ENCODE measurements around the gene RCN1. TPM values are rescaled to one million over a fixed set of nuclear protein-coding genes. Genes with fewer than 3 reads are reported as not detected.
"Not testable (repeated sequence)": the region's sequence is repeated elsewhere in the genome, so short reads cannot be mapped to it uniquely, and the experiment has no call there.

RCN1 gene
- total RNA-seq, 2 experiments from 2014 or later: 26.2 to 27.7 TPM

DNA sequence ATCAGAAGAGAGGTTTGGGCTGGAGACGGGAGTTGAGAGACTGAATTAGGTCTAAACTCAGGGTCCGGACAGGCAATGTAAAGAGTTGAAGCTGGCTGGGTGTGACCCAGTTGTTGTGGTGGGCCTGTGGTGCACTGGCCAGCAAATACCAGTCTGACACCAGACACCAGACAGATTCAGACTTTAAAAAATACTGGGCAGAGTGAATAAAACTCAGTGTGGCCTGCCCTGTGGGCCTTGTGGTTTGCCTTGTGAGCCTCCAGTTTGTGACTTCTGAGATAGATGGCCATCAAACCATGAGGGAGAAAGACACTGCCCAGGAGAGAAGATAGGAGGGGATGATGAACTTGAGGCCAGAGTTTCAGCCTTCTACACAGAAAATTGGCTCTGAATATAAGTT lies 25.8 kb downstream of the RCN1 start:
- DNase-seq: no peak

GRCh38 chr11:32118025-32118974 lies 27.4 kb downstream of the RCN1 start:
- H3K9me3 Mint-ChIP-seq: peaks cover 3% of the 10 kb centered on the region
- H3K4me3 Mint-ChIP-seq: no peak overlapping the region
- no peak for ATAC-seq

More for the DNA sequence above, 25.8 kb downstream of the RCN1 start:
- ChIA-PET POLR2A (no interaction called here), CTCF (no interaction called here)
- H3K27ac Mint-ChIP-seq: no peak overlapping the region
- TF ChIP-seq, protein P1, sequence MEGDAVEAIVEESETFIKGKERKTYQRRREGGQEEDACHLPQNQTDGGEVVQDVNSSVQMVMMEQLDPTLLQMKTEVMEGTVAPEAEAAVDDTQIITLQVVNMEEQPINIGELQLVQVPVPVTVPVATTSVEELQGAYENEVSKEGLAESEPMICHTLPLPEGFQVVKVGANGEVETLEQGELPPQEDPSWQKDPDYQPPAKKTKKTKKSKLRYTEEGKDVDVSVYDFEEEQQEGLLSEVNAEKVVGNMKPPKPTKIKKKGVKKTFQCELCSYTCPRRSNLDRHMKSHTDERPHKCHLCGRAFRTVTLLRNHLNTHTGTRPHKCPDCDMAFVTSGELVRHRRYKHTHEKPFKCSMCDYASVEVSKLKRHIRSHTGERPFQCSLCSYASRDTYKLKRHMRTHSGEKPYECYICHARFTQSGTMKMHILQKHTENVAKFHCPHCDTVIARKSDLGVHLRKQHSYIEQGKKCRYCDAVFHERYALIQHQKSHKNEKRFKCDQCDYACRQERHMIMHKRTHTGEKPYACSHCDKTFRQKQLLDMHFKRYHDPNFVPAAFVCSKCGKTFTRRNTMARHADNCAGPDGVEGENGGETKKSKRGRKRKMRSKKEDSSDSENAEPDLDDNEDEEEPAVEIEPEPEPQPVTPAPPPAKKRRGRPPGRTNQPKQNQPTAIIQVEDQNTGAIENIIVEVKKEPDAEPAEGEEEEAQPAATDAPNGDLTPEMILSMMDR (IDR thresholded peaks at IDR 0.05): no peak
- intact Hi-C loops (cut with micrococcal nuclease): no loop called here
- H3K36me3 Mint-ChIP-seq (ENCODE audit: low read depth): no peaks in the 10 kb centered on the region
- no peak for ATAC-seq
- H3K4me3 Mint-ChIP-seq: no peak overlapping the region
- H3K9me3 Mint-ChIP-seq: peaks cover 3% of the 10 kb centered on the region
- no peaks in the 10 kb centered on the region for H3K27me3 Mint-ChIP-seq
- peaks cover 5% of the 10 kb centered on the region for H3K4me1 Mint-ChIP-seq (ENCODE audit: low read depth)

DNA sequence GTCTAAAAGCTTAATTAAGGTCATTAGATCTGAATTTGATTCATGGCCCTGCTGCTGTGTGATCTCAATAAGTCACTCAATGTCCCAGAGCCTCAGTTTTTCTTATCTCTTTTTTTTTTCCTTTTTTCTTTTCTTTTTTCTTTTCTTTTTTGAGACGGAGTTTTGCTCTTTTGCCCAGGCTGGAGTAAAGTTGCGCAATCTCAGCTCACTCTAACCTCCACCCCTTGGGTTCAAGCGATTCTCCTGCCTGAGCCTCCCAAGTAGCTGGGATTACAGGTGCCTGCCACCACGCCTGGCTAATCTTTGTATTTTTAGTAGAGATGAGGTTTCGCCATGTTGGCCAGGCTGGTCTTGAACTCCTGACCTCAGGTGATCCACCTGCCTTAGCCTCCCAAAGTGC lies 28.3 kb downstream of the RCN1 start:
- H3K27ac Mint-ChIP-seq; POLR2A ChIA-PET; intact Hi-C loops (cut with micrococcal nuclease); ATAC-seq; H3K9me3 Mint-ChIP-seq; H3K4me3 Mint-ChIP-seq; H3K27me3 Mint-ChIP-seq; DNase-seq; H3K4me1 Mint-ChIP-seq (ENCODE audit: low read depth); H3K36me3 Mint-ChIP-seq (ENCODE audit: low read depth): not testable (repeated sequence)
- CTCF ChIA-PET: interaction anchor here (1.3 kb wide), 1 partner anchor 67 kb away, joined by 3 read pairs; no protein-coding TSS in a partner anchor

More at GRCh38 chr11:32118025-32118974, 27.4 kb downstream of the RCN1 start:
- TF ChIP-seq, protein P1 (IDR thresholded peaks at IDR 0.05): no peak
- no peaks in the 10 kb centered on the region for H3K27me3 Mint-ChIP-seq
- ChIA-PET POLR2A (no interaction called here), CTCF (interaction anchor here (0.8 kb wide), 1 partner anchor 15 kb away, joined by 3 read pairs; no protein-coding TSS in a partner anchor)
- peak; percentile 6 for DNase-seq
- H3K4me1 Mint-ChIP-seq (ENCODE audit: low read depth): peaks cover 5% of the 10 kb centered on the region
- intact Hi-C loops (cut with micrococcal nuclease): no loop called here
- no peak overlapping the region for H3K27ac Mint-ChIP-seq
- H3K36me3 Mint-ChIP-seq (ENCODE audit: low read depth): no peaks in the 10 kb centered on the region

GRCh38 chr11:32121012-32121411 lies 30.1 kb downstream of the RCN1 start:
- TF ChIP-seq, protein P1 (IDR thresholded peaks at IDR 0.05): no peak
- CTCF ChIA-PET: no interaction called here
- Mint-ChIP-seq H3K27ac (no peak overlapping the region), H3K4me1 (ENCODE audit: low read depth) (peaks cover 5% of the 10 kb centered on the region), H3K9me3 (peaks cover 3% of the 10 kb centered on the region), H3K27me3 (peaks cover 15% of the 10 kb centered on the region), H3K36me3 (ENCODE audit: low read depth) (no peaks in the 10 kb centered on the region), H3K4me3 (no peak overlapping the region)
- intact Hi-C loops (cut with micrococcal nuclease): no loop called here
- ATAC-seq (peak; percentile 45), DNase-seq (peak; percentile 26)
- POLR2A ChIA-PET: no interaction called here

DNA sequence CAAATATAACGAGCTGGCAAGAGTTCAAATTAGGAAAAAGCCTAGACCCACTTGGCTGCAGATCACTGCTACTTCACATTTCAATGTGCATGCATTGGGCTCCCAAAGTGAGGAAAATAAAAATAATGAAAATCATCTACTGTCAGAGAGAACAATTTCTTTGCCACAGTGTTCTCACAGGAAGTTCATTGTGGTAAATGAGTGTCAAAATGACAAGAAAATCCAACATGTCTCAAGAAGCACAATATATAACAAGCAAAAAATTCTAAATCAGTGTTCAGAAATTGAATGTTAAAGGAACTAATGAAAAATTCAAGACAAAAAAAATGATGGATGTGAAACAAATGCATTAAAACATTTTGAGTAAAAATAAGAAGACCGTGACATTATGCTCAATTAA lies 31.3 kb downstream of the RCN1 start:
- Mint-ChIP-seq H3K4me3 (no peak overlapping the region), H3K36me3 (ENCODE audit: low read depth) (no peaks in the 10 kb centered on the region), H3K9me3 (peaks cover 3% of the 10 kb centered on the region), H3K27ac (no peak overlapping the region), H3K4me1 (ENCODE audit: low read depth) (peaks cover 5% of the 10 kb centered on the region), H3K27me3 (peaks cover 16% of the 10 kb centered on the region)
- CTCF ChIA-PET: no interaction called here
- POLR2A ChIA-PET: no interaction called here
- DNase-seq: no peak
- TF ChIP-seq, protein P1 (IDR thresholded peaks at IDR 0.05): no peak
- no peak for ATAC-seq
- intact Hi-C loops (cut with micrococcal nuclease): no loop called here

All from activated CD8-positive, alpha-beta T cell treated with anti-CD3 and anti-CD28 coated beads for 36 hours (primary cell).